ENCODE results near the gene KNTC1.

KNTC1 gene

GRCh38 chr12:122516544-122517361 lies 10.3 kb upstream of the KNTC1 start:
- Histone ChIP-seq H3K4me3 (ENCODE audit: low read length) (no peak overlapping the region), H3K9me3 (ENCODE audit: control insufficient read depth, low read length) (no peaks in the 10 kb centered on the region), H3K4me1 (ENCODE audit: control insufficient read depth, insufficient read depth, low read length) (no peaks in the 10 kb centered on the region), H3K36me3 (ENCODE audit: control insufficient read depth, insufficient read depth, low read length) (peaks cover 15% of the 10 kb centered on the region), H3K27me3 (ENCODE audit: control insufficient read depth, insufficient read depth, low read length) (no peaks in the 10 kb centered on the region), H3K9ac (ENCODE audit: low read length) (no peak overlapping the region)

DNA sequence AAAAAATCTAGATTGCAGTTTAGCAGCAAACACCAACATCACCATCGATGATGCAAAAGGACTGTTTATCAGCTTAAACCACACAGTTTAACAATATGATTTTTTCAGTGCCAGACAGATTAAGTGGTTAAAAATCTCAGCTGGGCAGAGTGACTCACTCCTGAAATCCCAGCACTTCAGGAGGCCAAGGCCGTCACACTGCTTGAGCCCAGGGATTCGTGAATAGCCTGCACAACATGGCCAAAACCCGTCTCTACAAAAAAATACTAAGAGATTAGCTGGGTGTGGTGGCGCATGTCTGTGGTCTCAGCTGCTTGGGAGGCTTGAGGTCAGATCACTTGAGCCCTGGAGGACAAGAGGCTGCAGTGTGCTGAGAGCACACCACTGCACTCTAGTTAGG lies 9.2 kb upstream of the KNTC1 start:
- H3K9ac ChIP-seq (ENCODE audit: low read length), result no peak overlapping the region
- peaks cover 8% of the 10 kb centered on the region for H3K36me3 ChIP-seq (ENCODE audit: control insufficient read depth, insufficient read depth, low read length)
- H3K4me3 ChIP-seq (ENCODE audit: low read length), result no peak overlapping the region
- peaks cover under 1% of the 10 kb centered on the region for H3K4me1 ChIP-seq (ENCODE audit: control insufficient read depth, insufficient read depth, low read length)
- no peaks in the 10 kb centered on the region for H3K9me3 ChIP-seq (ENCODE audit: control insufficient read depth, low read length)
- no peaks in the 10 kb centered on the region for H3K27me3 ChIP-seq (ENCODE audit: control insufficient read depth, insufficient read depth, low read length)

DNA sequence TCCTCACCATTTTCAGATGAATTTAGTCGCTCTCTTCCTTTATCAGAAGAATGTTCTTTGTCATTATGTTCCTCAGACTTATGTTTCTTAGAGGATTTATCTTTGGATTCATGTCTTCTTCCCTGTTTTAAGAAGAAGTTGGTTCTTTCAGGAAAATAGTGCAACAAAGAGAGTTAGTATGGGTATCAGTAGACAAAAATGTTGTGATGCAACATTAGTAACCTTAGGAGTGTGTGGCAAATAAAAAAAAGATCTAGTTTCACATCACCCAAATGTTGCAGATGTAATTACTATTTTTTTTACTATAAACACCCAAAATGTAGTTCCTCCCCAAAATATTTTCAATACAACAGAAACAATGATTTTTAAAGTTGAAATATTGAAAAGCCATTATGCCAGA lies 8.1 kb upstream of the KNTC1 start:
- Histone ChIP-seq H3K9ac (ENCODE audit: low read length) (no peak overlapping the region), H3K9me3 (ENCODE audit: control insufficient read depth, low read length) (no peaks in the 10 kb centered on the region), H3K27me3 (ENCODE audit: control insufficient read depth, insufficient read depth, low read length) (no peaks in the 10 kb centered on the region), H3K4me3 (ENCODE audit: low read length) (no peak overlapping the region), H3K36me3 (ENCODE audit: control insufficient read depth, insufficient read depth, low read length) (peaks cover 8% of the 10 kb centered on the region), H3K4me1 (ENCODE audit: control insufficient read depth, insufficient read depth, low read length) (peaks cover 8% of the 10 kb centered on the region)

- Histone ChIP-seq H3K27me3 (ENCODE audit: control insufficient read depth, insufficient read depth, low read length) (no peaks in the 10 kb centered on the region), H3K9me3 (ENCODE audit: control insufficient read depth, low read length) (no peaks in the 10 kb centered on the region), H3K4me1 (ENCODE audit: control insufficient read depth, insufficient read depth, low read length) (peaks cover 14% of the 10 kb centered on the region), H3K36me3 (ENCODE audit: control insufficient read depth, insufficient read depth, low read length) (peaks cover 8% of the 10 kb centered on the region), H3K4me3 (ENCODE audit: low read length) (no peak overlapping the region), H3K9ac (ENCODE audit: low read length) (no peak overlapping the region)
Measured at GRCh38 chr12:122519418-122519817, 7.6 kb upstream of the KNTC1 start.

DNA sequence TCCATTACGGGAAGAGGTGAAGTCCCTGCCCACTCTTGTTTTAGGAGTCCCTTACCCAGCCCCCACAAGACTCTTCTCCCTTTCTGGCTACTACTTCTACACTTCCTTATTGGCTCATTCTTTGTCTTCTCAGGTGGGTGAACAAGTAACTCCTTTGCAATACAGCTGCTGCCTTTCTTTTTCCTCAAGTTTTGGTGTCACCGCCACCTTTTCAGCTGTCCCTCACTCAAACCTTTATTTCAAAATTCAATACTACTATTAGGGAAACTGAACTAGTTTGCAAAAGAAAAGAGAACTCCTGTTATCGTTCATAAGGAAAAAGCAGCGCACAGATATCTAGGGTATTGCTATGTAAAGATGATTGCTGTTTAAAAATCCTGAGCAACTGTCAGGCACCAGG lies 6.4 kb upstream of the KNTC1 start:
- H3K9ac ChIP-seq (ENCODE audit: low read length), result no peak overlapping the region
- peaks cover 8% of the 10 kb centered on the region for H3K36me3 ChIP-seq (ENCODE audit: control insufficient read depth, insufficient read depth, low read length)
- H3K4me1 ChIP-seq (ENCODE audit: control insufficient read depth, insufficient read depth, low read length), result peaks cover 22% of the 10 kb centered on the region
- H3K4me3 ChIP-seq (ENCODE audit: low read length), result no peak overlapping the region
- no peaks in the 10 kb centered on the region for H3K9me3 ChIP-seq (ENCODE audit: control insufficient read depth, low read length)
- no peaks in the 10 kb centered on the region for H3K27me3 ChIP-seq (ENCODE audit: control insufficient read depth, insufficient read depth, low read length)

DNA sequence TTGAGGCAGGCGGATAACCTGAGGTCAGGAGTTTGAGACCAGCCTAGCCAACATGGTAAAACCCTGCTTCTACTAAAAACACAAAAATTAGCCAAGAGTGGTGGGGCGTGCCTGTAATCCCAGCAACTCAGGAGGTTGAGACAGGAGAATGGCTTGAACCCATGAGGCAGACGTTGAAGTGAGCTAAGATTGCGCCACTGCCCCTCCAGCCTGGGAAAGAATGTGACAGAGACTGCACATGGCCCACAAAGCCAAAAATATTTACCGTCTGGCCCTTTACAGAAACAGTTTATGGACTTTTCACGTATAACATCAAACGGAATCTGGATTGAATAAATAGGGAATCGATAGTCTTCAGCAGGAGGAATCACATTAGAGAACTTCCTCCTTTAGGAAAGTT lies 3.8 kb upstream of the KNTC1 start:
- no peaks in the 10 kb centered on the region for H3K27me3 ChIP-seq (ENCODE audit: control insufficient read depth, insufficient read depth, low read length)
- no peak overlapping the region for H3K9ac ChIP-seq (ENCODE audit: low read length)
- no peaks in the 10 kb centered on the region for H3K36me3 ChIP-seq (ENCODE audit: control insufficient read depth, insufficient read depth, low read length)
- H3K4me1 ChIP-seq (ENCODE audit: control insufficient read depth, insufficient read depth, low read length), result peaks cover 22% of the 10 kb centered on the region
- no peak overlapping the region for H3K4me3 ChIP-seq (ENCODE audit: low read length)
- H3K9me3 ChIP-seq (ENCODE audit: control insufficient read depth, low read length), result no peaks in the 10 kb centered on the region

DNA sequence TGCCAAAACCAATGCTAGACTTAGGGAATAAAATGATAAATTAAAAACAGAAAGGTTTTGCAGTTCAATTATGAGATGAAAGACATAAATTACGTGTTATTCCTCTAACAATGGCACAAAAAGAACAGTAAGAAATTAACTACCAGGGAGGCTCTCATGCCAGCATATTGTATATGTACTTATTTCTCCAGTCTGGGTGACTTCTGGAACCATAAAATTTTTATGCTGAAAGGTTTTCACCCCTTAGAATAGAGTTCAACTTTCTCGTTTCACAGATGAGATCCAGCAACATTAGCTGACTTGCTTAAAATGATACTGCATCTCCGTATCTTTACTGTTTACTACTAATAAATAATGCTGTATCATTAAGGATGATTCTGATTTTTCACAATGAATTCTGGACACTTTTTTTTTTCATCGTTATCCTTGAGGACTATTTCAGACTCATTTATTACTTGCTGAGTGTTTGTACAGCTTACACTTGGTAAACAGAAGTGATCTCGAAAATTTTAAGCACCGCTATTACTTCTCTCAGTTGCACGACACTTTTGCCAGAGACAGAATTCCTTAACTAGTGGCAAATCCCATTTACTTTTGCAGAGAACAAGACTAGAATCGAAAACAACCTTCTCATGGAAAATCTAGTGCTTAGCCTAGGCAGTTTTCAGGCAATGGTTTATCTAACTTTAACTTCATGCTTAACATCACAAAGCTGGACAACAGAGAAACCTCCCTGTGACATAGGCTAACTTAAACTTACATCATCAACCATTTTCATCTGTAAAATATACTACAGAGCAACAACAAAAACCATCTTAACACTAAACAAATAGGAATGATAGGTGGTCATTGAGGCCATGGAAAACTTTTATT lies 3.0 kb upstream of the KNTC1 start:
- Histone ChIP-seq H3K36me3 (ENCODE audit: control insufficient read depth, insufficient read depth, low read length) (no peaks in the 10 kb centered on the region), H3K9me3 (ENCODE audit: control insufficient read depth, low read length) (no peaks in the 10 kb centered on the region), H3K27me3 (ENCODE audit: control insufficient read depth, insufficient read depth, low read length) (no peaks in the 10 kb centered on the region), H3K4me1 (ENCODE audit: control insufficient read depth, insufficient read depth, low read length) (peaks cover 22% of the 10 kb centered on the region), H3K4me3 (ENCODE audit: low read length) (no peak overlapping the region), H3K9ac (ENCODE audit: low read length) (peak overlapping the region; percentile 23)

- Histone ChIP-seq H3K4me1 (ENCODE audit: control insufficient read depth, insufficient read depth, low read length) (peaks cover 22% of the 10 kb centered on the region), H3K36me3 (ENCODE audit: control insufficient read depth, insufficient read depth, low read length) (no peaks in the 10 kb centered on the region), H3K4me3 (ENCODE audit: low read length) (no peak overlapping the region), H3K9ac (ENCODE audit: low read length) (peak overlapping the region; percentile 61), H3K27me3 (ENCODE audit: control insufficient read depth, insufficient read depth, low read length) (no peaks in the 10 kb centered on the region), H3K9me3 (ENCODE audit: control insufficient read depth, low read length) (no peaks in the 10 kb centered on the region)
Measured at GRCh38 chr12:122527478-122527944, 462 bp downstream of the KNTC1 start.

- Histone ChIP-seq H3K27me3 (ENCODE audit: control insufficient read depth, insufficient read depth, low read length) (no peaks in the 10 kb centered on the region), H3K36me3 (ENCODE audit: control insufficient read depth, insufficient read depth, low read length) (no peaks in the 10 kb centered on the region), H3K4me3 (ENCODE audit: low read length) (no peak overlapping the region), H3K4me1 (ENCODE audit: control insufficient read depth, insufficient read depth, low read length) (peaks cover 15% of the 10 kb centered on the region), H3K9ac (ENCODE audit: low read length) (no peak overlapping the region), H3K9me3 (ENCODE audit: control insufficient read depth, low read length) (no peaks in the 10 kb centered on the region)
Measured at GRCh38 chr12:122528582-122528981, 1.5 kb downstream of the KNTC1 start.

DNA sequence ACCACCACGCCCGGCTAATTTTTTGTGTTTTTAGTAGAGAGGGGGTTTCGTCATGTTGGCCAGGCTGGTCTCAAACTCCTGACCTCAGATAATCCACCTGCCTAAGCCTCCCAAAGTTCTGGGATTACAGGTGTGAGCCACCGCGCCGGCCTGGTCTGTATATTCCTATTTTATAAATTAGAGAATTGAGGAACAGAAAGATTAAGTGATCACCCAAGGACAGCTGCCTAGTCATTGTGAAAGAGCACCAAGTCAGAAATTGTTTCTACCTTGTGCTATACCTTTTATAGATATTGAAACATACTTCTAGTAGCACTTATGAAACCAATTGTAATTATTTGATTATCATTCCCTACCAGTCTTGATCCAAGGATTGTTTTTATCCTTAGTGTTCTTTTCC lies 1.9 kb downstream of the KNTC1 start:
- Histone ChIP-seq H3K4me1 (ENCODE audit: control insufficient read depth, insufficient read depth, low read length) (peaks cover 13% of the 10 kb centered on the region), H3K9me3 (ENCODE audit: control insufficient read depth, low read length) (no peaks in the 10 kb centered on the region), H3K27me3 (ENCODE audit: control insufficient read depth, insufficient read depth, low read length) (no peaks in the 10 kb centered on the region), H3K9ac (ENCODE audit: low read length) (no peak overlapping the region), H3K36me3 (ENCODE audit: control insufficient read depth, insufficient read depth, low read length) (no peaks in the 10 kb centered on the region), H3K4me3 (ENCODE audit: low read length) (no peak overlapping the region)

- H3K36me3 ChIP-seq (ENCODE audit: control insufficient read depth, insufficient read depth, low read length), result no peaks in the 10 kb centered on the region
Measured at GRCh38 chr12:122533856-122534255, 6.8 kb downstream of the KNTC1 start.

GRCh38 chr12:122537021-122537420 lies 10.0 kb downstream of the KNTC1 start:
- Histone ChIP-seq H3K9ac (ENCODE audit: low read length) (no peak overlapping the region), H3K27me3 (ENCODE audit: control insufficient read depth, insufficient read depth, low read length) (no peaks in the 10 kb centered on the region), H3K36me3 (ENCODE audit: control insufficient read depth, insufficient read depth, low read length) (no peaks in the 10 kb centered on the region), H3K9me3 (ENCODE audit: control insufficient read depth, low read length) (no peaks in the 10 kb centered on the region), H3K4me3 (ENCODE audit: low read length) (no peak overlapping the region), H3K4me1 (ENCODE audit: control insufficient read depth, insufficient read depth, low read length) (no peaks in the 10 kb centered on the region)

More at GRCh38 chr12:122533856-122534255, 6.8 kb downstream of the KNTC1 start:
- Histone ChIP-seq H3K9ac (ENCODE audit: low read length) (no peak overlapping the region), H3K4me1 (ENCODE audit: control insufficient read depth, insufficient read depth, low read length) (no peaks in the 10 kb centered on the region), H3K4me3 (ENCODE audit: low read length) (no peak overlapping the region), H3K27me3 (ENCODE audit: control insufficient read depth, insufficient read depth, low read length) (no peaks in the 10 kb centered on the region), H3K9me3 (ENCODE audit: control insufficient read depth, low read length) (no peaks in the 10 kb centered on the region)
